H9 (cell line): ENCODE results near the gene SEC61A1. TPM values are rescaled to one million over a fixed set of nuclear protein-coding genes. Genes with fewer than 3 reads are reported as not detected.

Experiments
- DNase-seq: peaks from one replicate; pipeline ENCODE4 v3.0.0-alpha.2; 2017
- H2AFZ ChIP-seq: one replicate; pipeline ENCODE4 v1.6.1; 2013; ENCODE audit warnings: mild to moderate bottlenecking, low read length, control low read depth, moderate library complexity
- H2AK5ac ChIP-seq: 2 replicates; pipeline ENCODE4 v1.6.1; 2013; ENCODE audit warnings: low read length, control low read depth, mixed read lengths; ENCODE audit not compliant: insufficient read length
- H2BK120ac ChIP-seq: one replicate; pipeline ENCODE4 v1.6.1; 2013; ENCODE audit warnings: low read depth, mild to moderate bottlenecking, low read length, control low read depth, inconsistent platforms; ENCODE audit not compliant: poor library complexity, severe bottlenecking
- H2BK12ac ChIP-seq: 2 replicates; pipeline ENCODE4 v1.6.1; 2013; ENCODE audit warnings: low read length, control low read depth, mixed read lengths, low read depth; ENCODE audit not compliant: insufficient read length
- H2BK15ac ChIP-seq: 2 replicates; pipeline ENCODE4 v1.6.1; 2013; ENCODE audit warnings: low read depth, low read length, control low read depth
- H2BK20ac ChIP-seq: one replicate; pipeline ENCODE4 v1.6.1; 2013; ENCODE audit warnings: low read depth, mild to moderate bottlenecking, low read length, control low read depth, inconsistent platforms; ENCODE audit not compliant: poor library complexity, severe bottlenecking
- H2BK5ac ChIP-seq: 2 replicates; pipeline ENCODE4 v1.6.1; 2013; ENCODE audit warnings: low read length, control low read depth, mixed read lengths; ENCODE audit not compliant: insufficient read length
- H3K14ac ChIP-seq: 2 replicates; pipeline ENCODE4 v1.6.1; 2013; ENCODE audit warnings: low read length, control low read depth; ENCODE audit not compliant: insufficient read depth
- H3K18ac ChIP-seq: 2 replicates; pipeline ENCODE4 v1.6.1; 2013; ENCODE audit warnings: low read depth, mild to moderate bottlenecking, mixed read lengths, low read length, control low read depth; ENCODE audit not compliant: insufficient read length
- H3K23ac ChIP-seq: 2 replicates; pipeline ENCODE4 v1.6.1; 2013; ENCODE audit warnings: low read length, control low read depth, mixed read lengths, low read depth; ENCODE audit not compliant: insufficient read length
- H3K23me2 ChIP-seq: 2 replicates; pipeline ENCODE4 v1.6.1; 2013; ENCODE audit warnings: low read depth, mild to moderate bottlenecking, mixed read lengths, low read length, control low read depth; ENCODE audit not compliant: insufficient read length, poor library complexity, severe bottlenecking
- H3K27ac ChIP-seq: 2 replicates; pipeline ENCODE4 v1.5.1; 2013; ENCODE audit warnings: low read length, control low read depth, mixed read lengths, low read depth; ENCODE audit not compliant: insufficient read length
- H3K27me3 ChIP-seq: 2 replicates; pipeline ENCODE4 v1.6.1; 2013; ENCODE audit warnings: low read length, control low read depth, inconsistent platforms; ENCODE audit not compliant: insufficient read depth
- H3K4ac ChIP-seq: 2 replicates; pipeline ENCODE4 v1.6.1; 2013; ENCODE audit warnings: low read depth, mild to moderate bottlenecking, control low read depth, inconsistent platforms, low read length, moderate library complexity
- H3K4me1 ChIP-seq: 2 replicates; pipeline ENCODE4 v1.6.1; 2013; ENCODE audit warnings: low read length, control low read depth, inconsistent platforms; ENCODE audit not compliant: insufficient read depth
- H3K4me2 ChIP-seq: 2 replicates; pipeline ENCODE4 v1.6.1; 2013; ENCODE audit warnings: low read length, control low read depth, mixed read lengths; ENCODE audit not compliant: insufficient read length, insufficient read depth
- H3K56ac ChIP-seq: 2 replicates; pipeline ENCODE4 v1.6.1; 2013; ENCODE audit warnings: low read depth, mild to moderate bottlenecking, mixed read lengths, low read length, control low read depth; ENCODE audit not compliant: insufficient read length
- H3K79me1 ChIP-seq: 2 replicates; pipeline ENCODE4 v1.6.1; 2013; ENCODE audit warnings: low read depth, mild to moderate bottlenecking, moderate library complexity, low read length, control low read depth, inconsistent platforms; ENCODE audit not compliant: insufficient read depth, poor library complexity, severe bottlenecking
- H3K79me2 ChIP-seq: 2 replicates; pipeline ENCODE4 v1.6.1; 2013; ENCODE audit warnings: low read length, control low read depth, inconsistent platforms; ENCODE audit not compliant: insufficient read depth
- H3K9ac ChIP-seq: 2 replicates; pipeline ENCODE4 v1.6.1; 2013; ENCODE audit warnings: low read length, control low read depth, mixed read lengths; ENCODE audit not compliant: insufficient read length; ENCODE audit errors: extremely low read depth
- H3K9me3 ChIP-seq: one replicate; pipeline ENCODE4 v1.6.1; 2013; ENCODE audit warnings: low read depth, low read length, inconsistent platforms; ENCODE audit not compliant: control insufficient read depth
- H3T11ph ChIP-seq: one replicate; pipeline ENCODE4 v1.6.1; 2013; ENCODE audit warnings: mild to moderate bottlenecking, low read length, control low read depth, inconsistent platforms
- H4K20me1 ChIP-seq: one replicate; pipeline ENCODE4 v1.6.1; 2013; ENCODE audit not compliant: control insufficient read depth, insufficient read length, insufficient read depth
- H4K5ac ChIP-seq: 2 replicates; pipeline ENCODE4 v1.6.1; 2013; ENCODE audit warnings: low read depth, mild to moderate bottlenecking, mixed read lengths, low read length, control low read depth; ENCODE audit not compliant: insufficient read length
- H4K8ac ChIP-seq: replicated peaks from 2 replicates; pipeline ENCODE4 v1.6.1; 2013; ENCODE audit warnings: low read length, control low read depth, mixed read lengths, low read depth; ENCODE audit not compliant: insufficient read length
- H4K91ac ChIP-seq: 2 replicates; pipeline ENCODE4 v1.6.1; 2013; ENCODE audit warnings: low read depth, mild to moderate bottlenecking, moderate library complexity, mixed read lengths, low read length, control low read depth; ENCODE audit not compliant: insufficient read length
- H3K27ac Mint-ChIP-seq, 3 experiments: 2 replicates in 2 of 3; 3 replicates in 1 of 3; pipeline ENCODE4 v1.8.0; 2020 to 2021; ENCODE audit warnings: mixed read lengths in 3 of 3, mild to moderate bottlenecking in 1 of 3, moderate library complexity in 1 of 3
- H3K27me3 Mint-ChIP-seq: 2 replicates; pipeline ENCODE4 v1.8.0; 2021; ENCODE audit warnings: low read depth, mild to moderate bottlenecking, moderate library complexity, mixed read lengths
- H3K36me3 Mint-ChIP-seq, 3 experiments: 2 replicates in 2 of 3; 3 replicates in 1 of 3; pipeline ENCODE4 v1.8.0; 2020 to 2021; ENCODE audit warnings: low read depth in 3 of 3, mixed read lengths in 3 of 3; ENCODE audit not compliant: insufficient read depth in 1 of 3
- H3K4me1 Mint-ChIP-seq, 2 experiments: 2 replicates each; pipeline ENCODE4 v1.8.0; 2020; ENCODE audit warnings: mixed read lengths in 2 of 2
- H3K4me3 Mint-ChIP-seq, 2 experiments: 2 replicates in 1 of 2; 3 replicates in 1 of 2; pipeline ENCODE4 v1.8.0; 2020 to 2021; ENCODE audit warnings: mild to moderate bottlenecking in 2 of 2, mixed read lengths in 2 of 2, moderate library complexity in 1 of 2
- H3K9me3 Mint-ChIP-seq, 2 experiments: 2 replicates in 1 of 2; 3 replicates in 1 of 2; pipeline ENCODE4 v1.8.0; 2020; ENCODE audit warnings: mild to moderate bottlenecking in 2 of 2, mixed read lengths in 2 of 2, moderate library complexity in 1 of 2
- CTCF ChIP-seq: fragments of 200-600 bp; sonication (generic); conservative IDR thresholded peaks from 3 replicates; pipeline ENCODE4 v1.8.0; 2021; ENCODE audit warnings: antibody characterized with exemption, mild to moderate bottlenecking
- WGBS: extraction: QIAGEN DNeasy Blood & Tissue Kit; methylation state at CpG from one replicate; pipeline ENCODE4 v1.1.7; 2013; ENCODE audit warnings: missing lambda C conversion rate, low lambda C conversion rate, mixed read lengths; ENCODE audit not compliant: insufficient read length; ENCODE audit errors: extremely low coverage; 5-methylcytosine and 5-hydroxymethylcytosine counted together
- total RNA-seq: library from RNA; stranded (reverse); gene quantifications from 2 replicates; pipeline ENCODE4 v1.2.1, GENCODE V29; 2021

The SEC61A1 gene
- total RNA-seq, 1 experiment from 2014 or later: 146 TPM

GRCh38 chr3:128098234-128098633, 46.0 kb downstream of the SEC61A1 start:
- Histone ChIP-seq H3K23ac (no peak overlapping the region), H4K20me1 (no peaks in the 10 kb centered on the region), H2AFZ (no peak overlapping the region), H3K27me3 (no peaks in the 10 kb centered on the region), H3K23me2 (no peaks in the 10 kb centered on the region), H2BK5ac (no peak overlapping the region), H2BK20ac (no peak overlapping the region), H3K14ac (no peak overlapping the region), H3K9ac (no peak overlapping the region), H2BK15ac (no peak overlapping the region), H3T11ph (no peak overlapping the region), H3K79me2 (no peaks in the 10 kb centered on the region), H3K4me1 (peaks cover 16% of the 10 kb centered on the region), H3K56ac (no peak overlapping the region), H3K79me1 (no peaks in the 10 kb centered on the region), H4K91ac (no peak overlapping the region), H4K5ac (no peak overlapping the region), H3K4me2 (no peak overlapping the region), H3K4ac (no peak overlapping the region), H4K8ac (no peak overlapping the region), H2AK5ac (no peak overlapping the region), H3K18ac (no peak overlapping the region), H2BK12ac (no peak overlapping the region), H3K27ac (no peak overlapping the region), H3K9me3 (no peaks in the 10 kb centered on the region), H2BK120ac (no peak overlapping the region)
- no CpG with 5 or more reads among the region's 6 CpGs for WGBS
- DNase-seq: no peak
- no peak for TF ChIP-seq CTCF
- Mint-ChIP-seq H3K36me3 (peaks cover 60 to 89% (median 85%) of the 10 kb centered on the region in 3 experiments), H3K27me3 (no peaks in the 10 kb centered on the region), H3K4me3 (peak overlapping the region in 1 of 2 experiments; percentile 7; a peak in 1 of 5 replicates), H3K4me1 (peaks cover 59 to 76% of the 10 kb centered on the region in 2 experiments), H3K27ac (peak overlapping the region in 2 of 3 experiments; percentile 21 to 97; a peak in 4 of 7 replicates), H3K9me3 (no peaks in the 10 kb centered on the region)
